GM12878 (cell line): ENCODE measurements around the gene GPC2.

ENCODE experiments used
- ETV6 ChIP-seq, 2 experiments: fragments of 450-650 bp in 1 of 2; IDR thresholded peaks in 1 of 2; conservative IDR thresholded peaks in 1 of 2; 2 replicates each; pipeline ENCODE4 v1.6.1; 2014; ENCODE audit warnings: antibody characterized with exemption in 1 of 2, borderline replicate concordance in 1 of 2, low read depth in 1 of 2, mild to moderate bottlenecking in 1 of 2, moderate library complexity in 1 of 2
- EZH2 ChIP-seq: IDR thresholded peaks from 2 replicates; pipeline ENCODE4 v1.6.1; 2012; ENCODE audit warnings: low read depth, mild to moderate bottlenecking, control low read depth, inconsistent platforms, low read length, borderline replicate concordance; ENCODE audit not compliant: control insufficient read depth
- FOXK2 ChIP-seq: fragments of 450-650 bp; IDR thresholded peaks from 2 replicates; pipeline ENCODE4 v1.6.1; 2017; ENCODE audit warnings: mild to moderate bottlenecking, moderate library complexity
- HDAC2 ChIP-seq: fragments of 200-600 bp; sonication (generic); IDR thresholded peaks from 2 replicates; pipeline ENCODE4 v1.6.1; 2017
- MAX ChIP-seq: IDR thresholded peaks from 2 replicates; pipeline ENCODE4 v1.6.1; 2012; ENCODE audit warnings: low read depth, low read length, improper control_type of control experiment
- MYC ChIP-seq: IDR thresholded peaks from 2 replicates; pipeline ENCODE4 v1.6.1; 2011; ENCODE audit warnings: mild to moderate bottlenecking, low read length, moderate library complexity, inconsistent platforms; ENCODE audit not compliant: insufficient read depth, insufficient replicate concordance, insufficient read length, severe bottlenecking
- NR2C2 ChIP-seq: IDR thresholded peaks from 2 replicates; pipeline ENCODE4 v1.6.1; 2011; ENCODE audit warnings: borderline replicate concordance, low read depth; ENCODE audit not compliant: control insufficient read depth, insufficient read length
- STAT3 ChIP-seq: IDR thresholded peaks from 2 replicates; pipeline ENCODE4 v1.6.1; 2011; ENCODE audit warnings: low read depth, low read length, improper control_type of control experiment
- TF ChIP-seq, protein P1 (sequence below), 3 experiments: IDR thresholded peaks in 2 of 3; conservative IDR thresholded peaks in 1 of 3; 2 replicates each; pipeline ENCODE4 v1.5.1; 2011; ENCODE audit warnings: low read depth in 3 of 3, low read length in 3 of 3, mild to moderate bottlenecking in 3 of 3, control low read depth in 2 of 3, moderate library complexity in 2 of 3, inconsistent platforms in 1 of 3, mixed read lengths in 1 of 3; ENCODE audit not compliant: control insufficient read depth in 2 of 3, insufficient read depth in 1 of 3; ENCODE audit errors: extremely low read depth in 1 of 3
- TF ChIP-seq, protein P2 (sequence below): IDR thresholded peaks from 2 replicates; pipeline ENCODE4 v1.6.1; 2011; ENCODE audit warnings: low read depth, mild to moderate bottlenecking, low read length, moderate library complexity, borderline replicate concordance; ENCODE audit errors: extremely low read depth

DNA sequence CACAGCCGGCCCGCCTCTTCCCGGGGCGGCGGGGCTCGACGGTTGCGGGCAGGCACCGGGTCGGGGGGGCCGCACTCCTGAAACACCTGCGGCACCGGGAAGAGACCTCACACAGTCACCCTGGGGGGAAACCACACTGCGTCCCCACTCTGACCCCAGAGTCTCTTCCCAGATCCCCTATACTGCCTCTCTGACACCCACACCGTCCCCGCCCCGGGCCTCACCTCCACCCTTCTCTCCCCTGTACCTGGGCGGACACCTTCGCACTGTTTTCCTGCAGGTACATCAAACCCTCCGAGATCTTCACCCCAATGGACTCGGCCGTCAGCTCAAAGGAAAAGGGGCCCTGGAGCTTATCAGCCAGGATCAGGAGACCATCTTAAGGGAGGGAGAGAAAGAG, 5.3 kb downstream of the GPC2 start:
- TF ChIP-seq, protein P1, sequence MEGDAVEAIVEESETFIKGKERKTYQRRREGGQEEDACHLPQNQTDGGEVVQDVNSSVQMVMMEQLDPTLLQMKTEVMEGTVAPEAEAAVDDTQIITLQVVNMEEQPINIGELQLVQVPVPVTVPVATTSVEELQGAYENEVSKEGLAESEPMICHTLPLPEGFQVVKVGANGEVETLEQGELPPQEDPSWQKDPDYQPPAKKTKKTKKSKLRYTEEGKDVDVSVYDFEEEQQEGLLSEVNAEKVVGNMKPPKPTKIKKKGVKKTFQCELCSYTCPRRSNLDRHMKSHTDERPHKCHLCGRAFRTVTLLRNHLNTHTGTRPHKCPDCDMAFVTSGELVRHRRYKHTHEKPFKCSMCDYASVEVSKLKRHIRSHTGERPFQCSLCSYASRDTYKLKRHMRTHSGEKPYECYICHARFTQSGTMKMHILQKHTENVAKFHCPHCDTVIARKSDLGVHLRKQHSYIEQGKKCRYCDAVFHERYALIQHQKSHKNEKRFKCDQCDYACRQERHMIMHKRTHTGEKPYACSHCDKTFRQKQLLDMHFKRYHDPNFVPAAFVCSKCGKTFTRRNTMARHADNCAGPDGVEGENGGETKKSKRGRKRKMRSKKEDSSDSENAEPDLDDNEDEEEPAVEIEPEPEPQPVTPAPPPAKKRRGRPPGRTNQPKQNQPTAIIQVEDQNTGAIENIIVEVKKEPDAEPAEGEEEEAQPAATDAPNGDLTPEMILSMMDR (IDR thresholded peaks at IDR 0.05 in 2 of 3, conservative IDR thresholded peaks at IDR 0.05 in 1 of 3; ENCODE audit: control insufficient read depth in 2 of 3, extremely low read depth in 1 of 3, insufficient read depth in 1 of 3, low read depth in 3 of 3, low read length in 3 of 3), result no peak
- TF ChIP-seq MYC, result no peak
- no peak for TF ChIP-seq ETV6 (conservative IDR thresholded peaks at IDR 0.05 in 1 of 2, IDR thresholded peaks at IDR 0.05 in 1 of 2; ENCODE audit: borderline replicate concordance in 1 of 2, low read depth in 1 of 2)
- TF ChIP-seq, protein P2, sequence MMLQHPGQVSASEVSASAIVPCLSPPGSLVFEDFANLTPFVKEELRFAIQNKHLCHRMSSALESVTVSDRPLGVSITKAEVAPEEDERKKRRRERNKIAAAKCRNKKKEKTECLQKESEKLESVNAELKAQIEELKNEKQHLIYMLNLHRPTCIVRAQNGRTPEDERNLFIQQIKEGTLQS, result no peak
- no peak for TF ChIP-seq NR2C2
- TF ChIP-seq HDAC2, result no peak
- no peak for TF ChIP-seq MAX
- no peak for TF ChIP-seq EZH2
- TF ChIP-seq FOXK2, result no peak
- TF ChIP-seq STAT3, result no peak
